Panc1 (cell line): Measurements from ENCODE around the gene SERPINB10. TPM values are rescaled to one million over a fixed set of nuclear protein-coding genes. Genes with fewer than 3 reads are reported as not detected.

ENCODE experiments used
- ATAC-seq: fragments of 200-7000 bp; cut with Tn5 transposase; 2 replicates; pipeline ENCODE4 v1.9.1; 2020; ENCODE audit warnings: mild to moderate bottlenecking, moderate library complexity
- BruUV-seq: library from RNA; stranded (reverse); fragments of 400-500 nt; replicated peaks from 2 replicates; lab custom pipeline; 2021; lab: Mats Ljungman, UMichigan
- CTCF ChIA-PET: fragments of 300-600 bp; sonication (Branson Sonifier 250); formaldehyde crosslinking; loops from one replicate; lab custom pipeline; 2022; ENCODE audit warnings: antibody characterized with exemption; lab: Charles Lee
- POLR2A ChIA-PET: fragments of 300-600 bp; sonication (Branson Sonifier 250); formaldehyde crosslinking; loops from one replicate; lab custom pipeline; 2022; ENCODE audit warnings: antibody characterized with exemption; lab: Charles Lee
- DNase-seq: peaks from one replicate; pipeline ENCODE4 v3.0.0-alpha.2; 2010; ENCODE audit warnings: low read depth, low spot score
- H3K27ac ChIP-seq: 2 replicates; pipeline ENCODE4 v1.5.1; 2011; ENCODE audit warnings: mild to moderate bottlenecking, low read length, inconsistent platforms
- H3K27me3 ChIP-seq: fragments of 200-500 bp; sonication (Bioruptor generic); 2 replicates; pipeline ENCODE4 v1.6.0; 2014; ENCODE audit warnings: low read length, inconsistent platforms; ENCODE audit not compliant: control insufficient read depth, insufficient read depth
- H3K36me3 ChIP-seq: fragments of 200-500 bp; sonication (Bioruptor generic); 2 replicates; pipeline ENCODE4 v1.5.1; 2014; ENCODE audit warnings: inconsistent platforms, mild to moderate bottlenecking, low read length, moderate library complexity; ENCODE audit not compliant: control insufficient read depth, insufficient read depth
- H3K4me1 ChIP-seq: 2 replicates; pipeline ENCODE4 v1.5.1; 2011; ENCODE audit warnings: inconsistent platforms, mild to moderate bottlenecking, low read length, moderate library complexity; ENCODE audit not compliant: control insufficient read depth, insufficient read depth
- H3K4me3 ChIP-seq, 2 experiments: 2 replicates each; pipeline ENCODE4 v1.5.1; 2011 to 2012; ENCODE audit warnings: low read depth in 2 of 2, low read length in 2 of 2, mild to moderate bottlenecking in 2 of 2, inconsistent platforms in 1 of 2, moderate library complexity in 1 of 2
- H3K9me3 ChIP-seq: fragments of 200-500 bp; sonication (Bioruptor generic); 2 replicates; pipeline ENCODE4 v1.5.1; 2014; ENCODE audit warnings: low read depth, mild to moderate bottlenecking, inconsistent platforms, low read length, moderate library complexity; ENCODE audit not compliant: control insufficient read depth, insufficient read depth
- POLR2AphosphoS5 ChIP-seq: IDR thresholded peaks from 2 replicates; pipeline ENCODE4 v1.6.1; 2012; ENCODE audit warnings: mild to moderate bottlenecking, low read depth, low read length, moderate library complexity
- REST ChIP-seq, 2 experiments: IDR thresholded peaks; 2 replicates each; pipeline ENCODE4 v1.6.1; 2011 to 2012; ENCODE audit warnings: low read depth in 2 of 2, control low read depth in 1 of 2, low read length in 1 of 2, mild to moderate bottlenecking in 1 of 2, moderate library complexity in 1 of 2; ENCODE audit not compliant: insufficient read depth in 1 of 2
- SIN3A ChIP-seq: IDR thresholded peaks from 2 replicates; pipeline ENCODE4 v1.6.1; 2012; ENCODE audit warnings: low read depth, mild to moderate bottlenecking, low read length, moderate library complexity, borderline replicate concordance; ENCODE audit not compliant: insufficient read depth
- TCF7L2 ChIP-seq: IDR thresholded peaks from 2 replicates; pipeline ENCODE4 v1.6.1; 2011; ENCODE audit warnings: mild to moderate bottlenecking, low read depth, low read length, inconsistent platforms
- in situ Hi-C: cut with HindIII; loops from 2 replicates; pipeline ENCODE4 v1.10.0; 2016; ENCODE audit warnings: low sequenced_read_pairs, low pct_unique_long_range_greater_than_20kb
- intact Hi-C: fragments of 100-400 bp; cut with micrococcal nuclease; formaldehyde crosslinking; loops from one replicate; pipeline ENCODE4 v1.10.0; 2022; ENCODE audit not compliant: unreplicated experiment
- total RNA-seq: library from RNA; stranded (reverse); gene quantifications from one replicate; pipeline ENCODE4 v1.2.1, GENCODE V29; 2021; ENCODE audit not compliant: unreplicated experiment
- TF ChIP-seq, protein P1 (sequence below): fragments of 450-650 bp; IDR thresholded peaks from 2 replicates; pipeline ENCODE4 v1.5.1; 2017; ENCODE audit warnings: mild to moderate bottlenecking

SERPINB10 gene
- total RNA-seq, 1 experiment from 2014 or later, result not detected

- TF ChIP-seq TCF7L2, result no peak
- TF ChIP-seq, protein P1, sequence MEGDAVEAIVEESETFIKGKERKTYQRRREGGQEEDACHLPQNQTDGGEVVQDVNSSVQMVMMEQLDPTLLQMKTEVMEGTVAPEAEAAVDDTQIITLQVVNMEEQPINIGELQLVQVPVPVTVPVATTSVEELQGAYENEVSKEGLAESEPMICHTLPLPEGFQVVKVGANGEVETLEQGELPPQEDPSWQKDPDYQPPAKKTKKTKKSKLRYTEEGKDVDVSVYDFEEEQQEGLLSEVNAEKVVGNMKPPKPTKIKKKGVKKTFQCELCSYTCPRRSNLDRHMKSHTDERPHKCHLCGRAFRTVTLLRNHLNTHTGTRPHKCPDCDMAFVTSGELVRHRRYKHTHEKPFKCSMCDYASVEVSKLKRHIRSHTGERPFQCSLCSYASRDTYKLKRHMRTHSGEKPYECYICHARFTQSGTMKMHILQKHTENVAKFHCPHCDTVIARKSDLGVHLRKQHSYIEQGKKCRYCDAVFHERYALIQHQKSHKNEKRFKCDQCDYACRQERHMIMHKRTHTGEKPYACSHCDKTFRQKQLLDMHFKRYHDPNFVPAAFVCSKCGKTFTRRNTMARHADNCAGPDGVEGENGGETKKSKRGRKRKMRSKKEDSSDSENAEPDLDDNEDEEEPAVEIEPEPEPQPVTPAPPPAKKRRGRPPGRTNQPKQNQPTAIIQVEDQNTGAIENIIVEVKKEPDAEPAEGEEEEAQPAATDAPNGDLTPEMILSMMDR, result no peak
- TF ChIP-seq POLR2AphosphoS5, result no peak
- no peak for TF ChIP-seq SIN3A
- TF ChIP-seq REST (IDR thresholded peaks at IDR 0.05; ENCODE audit: insufficient read depth in 1 of 2, low read depth in 2 of 2, low read length in 1 of 2), result no peak
- Histone ChIP-seq H3K4me3 (no peak overlapping the region), H3K36me3 (no peaks in the 10 kb centered on the region), H3K27ac (no peak overlapping the region), H3K27me3 (no peaks in the 10 kb centered on the region), H3K4me1 (no peaks in the 10 kb centered on the region), H3K9me3 (no peaks in the 10 kb centered on the region)
- in situ Hi-C loops (no loop called here), intact Hi-C loops (no loop called here)
- ATAC-seq (no peak), DNase-seq (no peak)
- no TSS peak for BruUV-seq
- POLR2A ChIA-PET, result no interaction called here
- CTCF ChIA-PET, result no interaction called here
Observed at GRCh38 chr18:63881851-63882250, 25.9 kb upstream of the SERPINB10 start.

DNA sequence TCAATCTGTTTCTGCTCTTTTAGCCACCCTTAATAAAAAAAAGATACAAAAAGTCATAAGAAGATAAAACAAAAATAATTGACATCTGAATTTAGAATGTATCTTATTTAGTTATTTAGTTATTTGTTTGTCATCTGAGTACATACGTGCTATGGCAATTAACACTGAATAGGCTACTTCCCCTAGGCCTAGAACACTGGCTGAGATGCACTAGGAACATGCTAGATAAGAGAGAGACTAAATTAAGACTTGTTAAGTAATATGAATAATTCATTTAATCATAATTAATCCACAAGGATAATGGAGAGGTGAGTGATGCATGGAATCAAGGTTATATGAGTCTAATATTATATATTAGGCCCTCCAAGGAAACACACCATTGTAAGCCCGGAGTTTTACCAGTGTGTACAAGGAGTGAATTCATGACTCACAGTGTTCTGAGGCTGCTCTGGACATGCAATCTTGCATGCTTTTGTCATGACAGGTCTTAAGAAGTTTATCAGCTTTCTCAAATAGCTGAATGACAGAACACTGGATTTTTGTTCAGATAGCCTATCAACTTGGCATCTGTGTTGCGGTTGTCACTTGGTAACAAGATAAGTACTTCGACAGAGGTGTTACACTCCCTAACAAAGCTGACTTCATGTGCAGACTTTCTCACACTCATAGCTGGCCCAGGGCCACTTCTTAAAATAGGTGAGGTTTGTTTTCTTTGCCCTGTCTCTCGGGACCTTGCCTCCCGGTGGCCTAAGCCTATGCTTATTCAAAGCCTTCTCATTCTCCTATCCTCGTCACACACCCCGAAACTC is 25.2 kb upstream of the SERPINB10 start:
- Histone ChIP-seq H3K4me1 (no peaks in the 10 kb centered on the region), H3K9me3 (no peaks in the 10 kb centered on the region), H3K4me3 (no peak overlapping the region), H3K36me3 (no peaks in the 10 kb centered on the region), H3K27me3 (no peaks in the 10 kb centered on the region), H3K27ac (no peak overlapping the region)
- no TSS peak for BruUV-seq
- TF ChIP-seq POLR2AphosphoS5 (no peak), SIN3A (no peak), TCF7L2 (no peak), REST (IDR thresholded peaks at IDR 0.05; ENCODE audit: insufficient read depth in 1 of 2, low read depth in 2 of 2, low read length in 1 of 2) (no peak)
- TF ChIP-seq, protein P1, result no peak
- CTCF ChIA-PET, result no interaction called here
- ATAC-seq (no peak), DNase-seq (no peak)
- intact Hi-C loops, result no loop called here
- in situ Hi-C loops, result no loop called here
- POLR2A ChIA-PET, result no interaction called here
